Hepatocyte (in vitro differentiated cells): ENCODE data around the gene EDA. TPM values are rescaled to one million over a fixed set of nuclear protein-coding genes. Genes with fewer than 3 reads are reported as not detected.

Experiments used
- DNase-seq: peaks from one replicate; pipeline ENCODE4 v3.0.0-alpha.2; 2016; ENCODE audit warnings: low spot score
- H2AFZ ChIP-seq: fragments of 200-600 bp; sonication (generic); 2 replicates; pipeline ENCODE4 v1.6.0; 2016; ENCODE audit warnings: antibody characterized with exemption, mild to moderate bottlenecking
- H3K27ac ChIP-seq: fragments of 200-600 bp; sonication (generic); 2 replicates; pipeline ENCODE4 v1.5.1; 2016; ENCODE audit warnings: mild to moderate bottlenecking
- H3K27me3 ChIP-seq: fragments of 200-600 bp; sonication (generic); 2 replicates; pipeline ENCODE4 v1.6.1; 2016
- H3K36me3 ChIP-seq: fragments of 200-600 bp; sonication (generic); replicated peaks from 2 replicates; pipeline ENCODE4 v1.5.1; 2016; ENCODE audit warnings: low read depth; ENCODE audit not compliant: insufficient read depth
- H3K4me1 ChIP-seq: fragments of 200-600 bp; sonication (generic); 2 replicates; pipeline ENCODE4 v1.5.1; 2016; ENCODE audit warnings: mild to moderate bottlenecking, moderate library complexity; ENCODE audit not compliant: insufficient read depth
- H3K4me2 ChIP-seq: fragments of 200-600 bp; sonication (generic); 2 replicates; pipeline ENCODE4 v1.6.0; 2016
- H3K4me3 ChIP-seq: fragments of 200-600 bp; sonication (generic); 2 replicates; pipeline ENCODE4 v1.5.1; 2016; ENCODE audit warnings: mild to moderate bottlenecking
- H3K79me2 ChIP-seq: fragments of 200-600 bp; sonication (generic); 2 replicates; pipeline ENCODE4 v1.6.0; 2017; ENCODE audit warnings: mild to moderate bottlenecking
- H3K9me2 ChIP-seq: fragments of 200-600 bp; sonication (generic); replicated peaks from 2 replicates; pipeline ENCODE4 v1.6.0; 2017; ENCODE audit warnings: mild to moderate bottlenecking; ENCODE audit not compliant: insufficient read depth
- H3K9me3 ChIP-seq: fragments of 200-600 bp; sonication (generic); 2 replicates; pipeline ENCODE4 v1.5.1; 2016; ENCODE audit warnings: low read depth, mild to moderate bottlenecking
- H4K20me1 ChIP-seq: fragments of 200-600 bp; sonication (generic); 2 replicates; pipeline ENCODE4 v1.6.0; 2016; ENCODE audit warnings: mild to moderate bottlenecking; ENCODE audit not compliant: insufficient read depth, poor library complexity, severe bottlenecking
- EZH2 ChIP-seq: fragments of 200-600 bp; sonication (generic); IDR thresholded peaks from 2 replicates; pipeline ENCODE4 v1.6.1; 2016; ENCODE audit warnings: antibody characterized with exemption, mild to moderate bottlenecking, borderline replicate concordance
- EZH2phosphoT487 ChIP-seq: fragments of 200-600 bp; sonication (generic); IDR thresholded peaks from one replicate; pipeline ENCODE4 v1.6.1; 2018; ENCODE audit warnings: antibody characterized with exemption, mild to moderate bottlenecking, low read depth, moderate library complexity; ENCODE audit not compliant: unreplicated experiment, severe bottlenecking
- WGBS: methylation state at CpG from one replicate; pipeline ENCODE4 v1.1.6; 2016; ENCODE audit warnings: low lambda C conversion rate; ENCODE audit errors: missing lambda C conversion rate; 5-methylcytosine and 5-hydroxymethylcytosine counted together
- polyA plus RNA-seq: library from polyadenylated mRNA; unstranded; fragments of >200 nt; fragmentation: Nextera tagmentation; extraction: Ambion mirVana; gene quantifications from 2 replicates; pipeline ENCODE4 v1.2.1, GENCODE V29; 2016
- total RNA-seq: library from RNA; depleted of rRNA; stranded (reverse); fragments of >200 nt; gene quantifications from 2 replicates; pipeline ENCODE4 v1.2.3, GENCODE V29; 2014
- TF ChIP-seq, protein P1 (sequence below): fragments of 200-600 bp; sonication (generic); IDR thresholded peaks from 2 replicates; pipeline ENCODE4 v1.5.1; 2016; ENCODE audit warnings: antibody characterized with exemption, mild to moderate bottlenecking; ENCODE audit not compliant: poor library complexity

Gene EDA
- total and polyA plus RNA-seq, 2 experiments from 2014 or later = 4.7 to 19.1 TPM

DNA sequence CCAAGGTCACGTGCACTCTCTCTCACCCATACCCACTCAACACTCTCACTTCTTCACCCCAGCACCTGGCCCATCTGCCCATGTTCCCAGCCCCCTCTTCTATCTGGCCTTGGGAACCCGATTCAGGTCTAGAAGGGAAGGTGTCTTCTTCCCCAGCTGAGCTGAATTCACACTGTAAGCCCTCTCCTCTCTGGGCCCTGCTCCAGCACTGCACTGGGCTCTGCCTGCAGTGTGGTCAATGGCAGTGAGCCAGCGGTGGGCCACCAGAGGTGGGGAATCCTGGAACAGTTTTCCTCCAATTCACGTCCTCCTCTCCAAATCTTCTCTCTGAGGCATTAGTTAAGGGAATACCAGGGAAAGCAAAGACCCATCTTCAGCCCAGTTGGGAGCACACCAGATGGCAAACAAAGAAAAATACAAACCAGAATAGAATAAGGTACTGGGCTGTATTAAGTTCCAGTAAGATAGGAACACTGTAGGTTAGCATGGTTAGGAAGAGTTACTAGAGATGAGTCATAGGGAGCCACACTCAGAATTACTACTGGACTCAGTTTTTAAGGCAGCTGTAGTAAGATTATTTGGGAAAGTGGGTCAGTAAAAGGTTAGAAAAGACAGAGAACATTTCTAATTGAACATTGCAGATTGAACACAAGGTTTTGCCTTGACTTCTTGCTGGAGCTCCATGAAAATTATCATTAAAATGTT lies 428.8 kb downstream of the EDA start:
- DNase-seq = no peak
- no peaks in the 10 kb centered on the region for H3K4me1 ChIP-seq

GRCh38 chrX:70046978-70047377 lies 431.1 kb downstream of the EDA start:
- Histone ChIP-seq H3K4me1 (no peaks in the 10 kb centered on the region), H4K20me1 (no peaks in the 10 kb centered on the region), H3K27ac (no peak overlapping the region), H3K27me3 (no peaks in the 10 kb centered on the region), H3K79me2 (no peaks in the 10 kb centered on the region), H2AFZ (no peak overlapping the region), H3K9me2 (no peaks in the 10 kb centered on the region), H3K9me3 (no peaks in the 10 kb centered on the region), H3K4me3 (no peak overlapping the region), H3K4me2 (no peak overlapping the region), H3K36me3 (no peaks in the 10 kb centered on the region)
- no peak for TF ChIP-seq EZH2
- TF ChIP-seq, protein P1, sequence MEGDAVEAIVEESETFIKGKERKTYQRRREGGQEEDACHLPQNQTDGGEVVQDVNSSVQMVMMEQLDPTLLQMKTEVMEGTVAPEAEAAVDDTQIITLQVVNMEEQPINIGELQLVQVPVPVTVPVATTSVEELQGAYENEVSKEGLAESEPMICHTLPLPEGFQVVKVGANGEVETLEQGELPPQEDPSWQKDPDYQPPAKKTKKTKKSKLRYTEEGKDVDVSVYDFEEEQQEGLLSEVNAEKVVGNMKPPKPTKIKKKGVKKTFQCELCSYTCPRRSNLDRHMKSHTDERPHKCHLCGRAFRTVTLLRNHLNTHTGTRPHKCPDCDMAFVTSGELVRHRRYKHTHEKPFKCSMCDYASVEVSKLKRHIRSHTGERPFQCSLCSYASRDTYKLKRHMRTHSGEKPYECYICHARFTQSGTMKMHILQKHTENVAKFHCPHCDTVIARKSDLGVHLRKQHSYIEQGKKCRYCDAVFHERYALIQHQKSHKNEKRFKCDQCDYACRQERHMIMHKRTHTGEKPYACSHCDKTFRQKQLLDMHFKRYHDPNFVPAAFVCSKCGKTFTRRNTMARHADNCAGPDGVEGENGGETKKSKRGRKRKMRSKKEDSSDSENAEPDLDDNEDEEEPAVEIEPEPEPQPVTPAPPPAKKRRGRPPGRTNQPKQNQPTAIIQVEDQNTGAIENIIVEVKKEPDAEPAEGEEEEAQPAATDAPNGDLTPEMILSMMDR = no peak
- no peak for TF ChIP-seq EZH2phosphoT487
- no peak for DNase-seq

More for the DNA sequence above, 428.8 kb downstream of the EDA start:
- H4K20me1 ChIP-seq = no peaks in the 10 kb centered on the region
- no peaks in the 10 kb centered on the region for H3K9me2 ChIP-seq
- WGBS = 73% methylated on average over 4 of the region's 4 CpGs
- TF ChIP-seq EZH2phosphoT487 = no peak
- TF ChIP-seq EZH2 = no peak
- TF ChIP-seq, protein P1 = no peak
- no peaks in the 10 kb centered on the region for H3K79me2 ChIP-seq
- no peaks in the 10 kb centered on the region for H3K9me3 ChIP-seq
- no peaks in the 10 kb centered on the region for H3K36me3 ChIP-seq
- H3K27me3 ChIP-seq = no peaks in the 10 kb centered on the region
- no peak overlapping the region for H2AFZ ChIP-seq
- no peak overlapping the region for H3K27ac ChIP-seq
- no peak overlapping the region for H3K4me2 ChIP-seq
- H3K4me3 ChIP-seq = no peak overlapping the region

- Histone ChIP-seq H3K4me1 (no peaks in the 10 kb centered on the region), H3K36me3 (no peaks in the 10 kb centered on the region), H3K9me2 (no peaks in the 10 kb centered on the region), H2AFZ (no peak overlapping the region), H3K27ac (no peak overlapping the region), H3K4me2 (no peak overlapping the region), H3K27me3 (no peaks in the 10 kb centered on the region), H3K79me2 (no peaks in the 10 kb centered on the region), H4K20me1 (no peaks in the 10 kb centered on the region), H3K4me3 (no peak overlapping the region), H3K9me3 (no peaks in the 10 kb centered on the region)
- DNase-seq = no peak
- TF ChIP-seq EZH2 (no peak), EZH2phosphoT487 (no peak)
- TF ChIP-seq, protein P1 = no peak
- 79% methylated on average over 3 of the region's 3 CpGs for WGBS
These were observed 433.5 kb downstream of the EDA start for GRCh38 chrX:70049406-70049805.

- WGBS = 52% methylated on average over 4 of the region's 4 CpGs
- Histone ChIP-seq H3K4me2 (no peak within 1 kb of the TSS), H3K9me3 (no peaks in the 10 kb centered on the region), H3K4me3 (no peak within 1 kb of the TSS), H3K27ac (no peak within 1 kb of the TSS), H3K9me2 (no peaks in the 10 kb centered on the region), H3K79me2 (no peaks in the 10 kb centered on the region), H3K4me1 (no peaks in the 10 kb centered on the region), H4K20me1 (no peaks in the 10 kb centered on the region), H3K36me3 (no peaks in the 10 kb centered on the region), H3K27me3 (no peaks in the 10 kb centered on the region), H2AFZ (no peak within 1 kb of the TSS)
- no peak for TF ChIP-seq EZH2phosphoT487
- TF ChIP-seq EZH2 = no peak
- TF ChIP-seq, protein P1 = no peak
- no peak for DNase-seq
These were observed 434.0 kb downstream of the EDA start, which contains the start of gene AWAT2 for GRCh38 chrX:70049925-70050324. Gene AWAT2 (minus strand): TSS chrX:70049938. CDS start chrX:70049932, 6 bp downstream.
